ENCODE results near the gene GPAT2.
"Not testable (repeated sequence)": the region's sequence is repeated elsewhere in the genome, so short reads cannot be mapped to it uniquely, and the experiment has no call there.

DNA sequence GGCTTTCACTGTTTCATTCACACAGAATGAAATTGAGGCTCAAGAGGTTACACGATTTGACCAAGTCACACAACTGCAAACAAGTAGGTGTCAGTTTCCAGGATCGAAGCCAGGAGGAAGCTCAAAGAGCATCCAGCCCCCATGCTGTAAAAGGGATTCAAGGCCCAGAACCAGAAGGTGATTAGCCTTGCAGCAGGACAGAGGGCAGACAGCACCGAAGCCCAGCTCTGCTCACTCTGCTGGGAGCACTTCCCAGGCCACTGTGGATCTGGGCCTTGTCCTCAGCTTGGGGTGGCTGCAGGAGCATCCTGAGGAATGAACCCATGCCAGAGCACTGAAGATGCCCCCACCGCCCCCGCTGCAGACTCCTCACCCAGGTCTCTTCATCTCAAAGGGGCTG lies 27.8 kb upstream of the GPAT2 start:
- TF ChIP-seq POLR2A (IDR thresholded peaks at IDR 0.05; ENCODE audit: control extremely low read depth in 1 of 2, low read depth in 2 of 2, low read length in 2 of 2); CREB1 (IDR thresholded peaks at IDR 0.05); SIX5 (IDR thresholded peaks at IDR 0.05; ENCODE audit: low read depth, low read length); CEBPB (IDR thresholded peaks at IDR 0.05; ENCODE audit: low read depth, low read length): not testable (repeated sequence)
- TF ChIP-seq, protein P1, sequence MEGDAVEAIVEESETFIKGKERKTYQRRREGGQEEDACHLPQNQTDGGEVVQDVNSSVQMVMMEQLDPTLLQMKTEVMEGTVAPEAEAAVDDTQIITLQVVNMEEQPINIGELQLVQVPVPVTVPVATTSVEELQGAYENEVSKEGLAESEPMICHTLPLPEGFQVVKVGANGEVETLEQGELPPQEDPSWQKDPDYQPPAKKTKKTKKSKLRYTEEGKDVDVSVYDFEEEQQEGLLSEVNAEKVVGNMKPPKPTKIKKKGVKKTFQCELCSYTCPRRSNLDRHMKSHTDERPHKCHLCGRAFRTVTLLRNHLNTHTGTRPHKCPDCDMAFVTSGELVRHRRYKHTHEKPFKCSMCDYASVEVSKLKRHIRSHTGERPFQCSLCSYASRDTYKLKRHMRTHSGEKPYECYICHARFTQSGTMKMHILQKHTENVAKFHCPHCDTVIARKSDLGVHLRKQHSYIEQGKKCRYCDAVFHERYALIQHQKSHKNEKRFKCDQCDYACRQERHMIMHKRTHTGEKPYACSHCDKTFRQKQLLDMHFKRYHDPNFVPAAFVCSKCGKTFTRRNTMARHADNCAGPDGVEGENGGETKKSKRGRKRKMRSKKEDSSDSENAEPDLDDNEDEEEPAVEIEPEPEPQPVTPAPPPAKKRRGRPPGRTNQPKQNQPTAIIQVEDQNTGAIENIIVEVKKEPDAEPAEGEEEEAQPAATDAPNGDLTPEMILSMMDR (IDR thresholded peaks at IDR 0.05; ENCODE audit: control extremely low read depth in 1 of 3, insufficient read depth in 1 of 3, low read depth in 1 of 3, low read length in 3 of 3): not testable (repeated sequence)
